ENCODE data around the gene CHCHD6.

CHCHD6 gene

DNA sequence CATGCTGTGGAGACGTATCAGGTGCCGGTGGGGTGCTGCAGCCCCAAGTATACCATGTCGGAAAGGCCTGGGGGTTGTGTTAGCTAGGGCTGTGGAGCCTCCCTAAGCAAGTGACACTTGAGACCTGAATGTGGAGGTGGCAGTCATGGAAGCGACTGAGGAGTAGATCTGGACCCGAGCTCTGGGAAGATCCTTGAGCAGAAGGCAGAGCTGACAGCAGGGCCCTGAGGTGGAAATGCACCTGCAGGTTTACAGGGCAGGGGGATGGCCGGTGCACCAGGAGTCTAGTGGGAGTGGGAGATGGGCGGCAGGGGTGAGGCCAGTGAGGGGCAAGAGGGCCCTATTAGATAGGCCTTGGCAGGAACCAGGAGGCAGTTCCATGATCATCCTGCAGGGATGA is 187.1 kb downstream of the CHCHD6 start:
- DNase-seq (ENCODE audit: low read depth in 3 of 3, low spot score in 1 of 3), result no peak

DNA sequence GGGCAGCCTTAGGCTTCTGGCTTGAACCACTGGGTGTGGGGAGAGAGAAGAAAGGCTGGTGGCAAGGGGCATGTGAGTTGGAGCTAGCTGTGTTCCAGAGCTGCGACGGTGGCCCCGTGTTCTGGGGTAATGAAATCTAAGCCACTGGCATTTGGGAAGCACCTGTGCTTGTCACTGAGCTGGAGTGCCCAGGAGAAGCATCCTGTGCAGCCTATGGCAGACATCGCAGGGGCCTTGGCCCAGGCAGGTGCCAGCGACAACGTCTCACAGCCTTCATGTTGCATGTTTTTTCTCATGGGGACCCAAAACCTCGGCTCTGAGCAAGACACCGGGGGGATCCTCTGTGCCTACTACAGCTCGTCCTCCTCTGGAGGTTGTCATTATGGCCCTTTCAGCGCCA is 187.8 kb downstream of the CHCHD6 start:
- no peak for DNase-seq (ENCODE audit: low read depth in 3 of 3, low spot score in 1 of 3)

DNA sequence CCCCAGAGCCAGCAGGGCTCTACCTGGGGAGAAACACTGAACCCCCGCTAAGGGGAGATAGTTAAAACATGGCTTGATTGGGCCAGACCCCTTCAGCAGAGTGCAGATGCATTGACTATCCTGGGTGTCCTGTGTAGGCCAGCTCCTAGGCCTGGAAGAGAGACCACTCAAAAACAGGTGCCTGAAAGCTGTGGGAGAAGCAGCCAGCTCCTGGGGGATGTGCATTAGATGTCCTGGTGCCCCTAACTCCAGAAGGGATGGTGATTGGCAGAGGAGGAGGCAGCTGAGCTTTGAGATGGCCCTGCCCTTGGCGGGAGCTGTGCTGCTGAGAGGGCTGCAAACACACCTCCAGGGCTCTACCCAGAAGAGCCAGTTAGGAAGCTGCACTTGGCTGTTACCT is 189.6 kb downstream of the CHCHD6 start:
- no peak for DNase-seq (ENCODE audit: low read depth in 3 of 3, low spot score in 1 of 3)

DNA sequence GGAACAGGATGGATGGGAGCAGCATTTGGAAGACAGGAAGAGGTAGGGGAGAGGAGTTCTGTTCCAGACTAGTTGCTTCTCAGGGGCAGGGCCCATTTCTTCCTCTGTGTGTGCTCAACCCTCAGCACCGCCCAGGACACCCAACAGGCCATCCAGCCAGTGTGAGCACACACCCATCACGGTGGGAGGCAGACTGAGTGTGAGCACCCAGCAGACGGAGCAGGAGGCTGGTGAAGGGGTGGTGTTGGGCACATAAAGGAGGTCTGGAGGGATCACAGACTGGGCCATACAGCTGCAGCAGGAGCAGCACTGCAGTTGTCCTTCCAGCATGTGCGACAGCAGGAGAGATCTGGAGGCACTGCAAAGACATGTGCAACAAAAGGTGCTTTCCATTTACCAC is 190.4 kb downstream of the CHCHD6 start:
- DNase-seq (ENCODE audit: low read depth in 3 of 3, low spot score in 1 of 3), result no peak

DNA sequence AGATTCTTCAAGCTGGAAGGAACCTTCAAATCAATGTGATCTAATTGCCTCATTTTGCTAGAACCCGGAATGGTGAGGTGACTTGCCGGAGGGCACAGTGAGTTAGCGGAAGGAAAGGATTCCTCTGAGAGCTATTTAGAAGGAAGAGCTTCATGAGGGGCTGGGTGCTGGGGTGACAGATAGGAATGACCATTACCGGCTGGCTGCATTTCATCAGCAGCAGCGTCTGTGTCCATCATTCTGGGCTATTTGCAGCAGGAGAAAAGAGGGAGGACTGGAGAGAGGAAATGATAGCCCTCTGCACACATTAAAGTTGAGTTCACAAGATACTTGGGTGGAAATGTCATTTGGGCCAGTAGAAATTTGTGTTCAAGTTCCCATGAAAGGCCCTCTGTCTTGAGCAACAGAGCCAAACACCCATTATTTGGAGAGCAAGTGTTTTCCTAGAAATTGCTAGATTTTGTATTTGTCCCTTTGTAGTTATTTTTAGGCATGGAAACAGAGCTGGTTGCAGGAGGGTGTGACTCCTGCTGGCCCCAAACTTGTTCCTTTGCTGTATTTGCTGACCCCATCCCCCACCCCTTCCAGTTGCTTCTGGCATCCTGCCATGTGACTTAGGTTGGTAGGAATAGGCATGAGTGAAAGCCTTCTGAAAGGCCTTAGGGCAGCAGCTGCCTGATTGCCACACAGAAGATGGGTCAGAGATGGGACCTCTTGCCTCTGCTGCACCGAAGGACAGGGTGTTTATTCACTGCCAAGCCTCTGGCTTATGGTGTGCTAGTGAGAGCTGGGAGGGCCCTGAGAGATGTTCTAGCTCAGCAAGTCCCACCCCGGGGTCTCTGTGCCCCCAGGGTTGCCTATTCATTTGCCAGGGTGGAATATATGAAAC is 191.4 kb downstream of the CHCHD6 start:
- no peak for DNase-seq (ENCODE audit: low read depth in 3 of 3, low spot score in 1 of 3)

DNA sequence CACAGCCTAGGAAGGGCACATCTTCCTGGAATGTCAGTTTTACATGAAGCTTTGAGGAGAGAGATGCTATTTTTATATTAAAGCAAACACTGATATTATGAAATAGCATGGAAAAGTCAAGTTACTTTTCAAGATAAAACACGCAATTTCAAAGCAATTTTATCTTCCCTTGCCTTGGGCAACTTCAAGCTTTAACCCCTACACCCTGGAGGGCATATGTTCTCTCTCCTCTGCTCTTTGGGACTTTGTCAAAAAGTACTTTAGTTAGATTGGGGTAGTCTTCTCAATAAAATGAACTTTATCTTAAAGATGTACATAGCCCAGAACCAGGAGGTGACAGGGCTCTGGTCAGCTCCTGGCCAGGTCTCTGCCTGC is 192.0 kb downstream of the CHCHD6 start:
- DNase-seq (ENCODE audit: low read depth in 3 of 3, low spot score in 1 of 3), result no peak

DNA sequence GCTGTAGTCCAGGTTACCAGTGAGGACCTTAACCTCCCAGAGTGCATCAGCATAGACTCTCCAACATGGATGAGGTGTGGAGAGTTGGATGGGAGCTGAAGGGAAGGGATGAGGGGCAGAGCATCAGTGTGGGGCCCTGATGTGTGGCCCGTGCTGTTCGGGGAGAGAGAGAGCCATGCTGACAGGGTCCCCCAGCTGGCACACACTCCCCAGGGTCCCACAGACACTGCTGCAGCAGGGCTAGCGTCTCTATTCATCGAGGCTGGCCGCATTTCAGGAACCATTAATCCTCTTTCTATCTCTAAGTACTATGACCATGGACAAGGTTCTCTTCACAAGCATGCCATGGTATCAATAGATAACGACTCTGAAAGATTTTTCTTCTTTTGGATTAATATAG is 192.9 kb downstream of the CHCHD6 start:
- no peak for DNase-seq (ENCODE audit: low read depth in 3 of 3, low spot score in 1 of 3)

DNA sequence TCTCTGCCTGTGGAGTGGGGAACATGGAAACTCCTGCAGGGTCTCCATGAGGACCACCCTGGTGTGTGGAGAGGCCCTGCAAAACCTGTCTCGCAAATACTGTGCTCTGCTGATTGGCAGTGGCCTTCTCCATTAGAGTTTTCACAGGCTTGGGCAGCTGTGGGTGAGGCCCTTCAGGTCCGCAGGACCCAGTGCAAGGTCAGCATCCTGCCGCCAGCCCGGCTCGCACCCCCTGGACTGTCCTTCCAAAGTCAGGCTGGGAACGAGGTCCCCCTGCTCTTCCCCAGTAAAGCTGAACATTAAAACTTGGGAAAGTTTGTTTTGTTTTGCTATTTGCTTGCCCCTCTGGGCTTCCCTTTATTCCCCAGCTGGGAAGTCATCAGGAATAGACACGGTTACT is 193.9 kb downstream of the CHCHD6 start:
- DNase-seq (ENCODE audit: low read depth in 3 of 3, low spot score in 1 of 3), result no peak

DNA sequence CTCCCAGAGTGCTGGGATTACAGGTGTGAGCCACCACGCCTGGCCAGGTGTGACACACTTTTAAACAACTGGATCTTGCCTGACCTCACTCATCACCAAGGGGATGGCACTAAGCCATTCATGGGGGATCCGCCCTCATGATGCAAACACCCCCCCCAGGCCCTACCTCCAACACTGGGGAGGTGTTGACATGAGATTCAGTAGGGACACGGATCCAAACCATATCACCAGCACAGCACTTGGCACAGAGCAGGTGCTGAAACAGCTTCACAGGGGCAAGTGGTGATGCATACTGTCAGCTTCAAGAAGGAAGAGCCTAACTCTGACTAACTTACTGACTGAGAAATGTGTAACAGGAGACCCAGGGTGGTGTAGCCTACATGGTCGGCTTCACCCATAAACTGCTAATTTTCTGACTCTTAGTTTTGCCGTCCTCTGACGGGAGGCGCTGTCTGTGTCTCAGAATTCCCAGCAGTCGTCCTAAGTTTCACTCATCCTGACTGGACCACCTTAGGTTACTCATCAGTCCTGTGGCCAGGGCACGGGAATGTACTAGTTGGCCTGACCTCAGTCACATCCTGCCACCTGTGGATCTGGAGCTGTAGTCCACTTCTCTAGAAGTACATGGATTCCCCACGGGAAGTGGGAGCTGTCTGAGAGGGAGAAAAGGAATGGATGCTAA is 197.0 kb downstream of the CHCHD6 start:
- no peak for DNase-seq (ENCODE audit: low read depth in 3 of 3, low spot score in 1 of 3)

DNA sequence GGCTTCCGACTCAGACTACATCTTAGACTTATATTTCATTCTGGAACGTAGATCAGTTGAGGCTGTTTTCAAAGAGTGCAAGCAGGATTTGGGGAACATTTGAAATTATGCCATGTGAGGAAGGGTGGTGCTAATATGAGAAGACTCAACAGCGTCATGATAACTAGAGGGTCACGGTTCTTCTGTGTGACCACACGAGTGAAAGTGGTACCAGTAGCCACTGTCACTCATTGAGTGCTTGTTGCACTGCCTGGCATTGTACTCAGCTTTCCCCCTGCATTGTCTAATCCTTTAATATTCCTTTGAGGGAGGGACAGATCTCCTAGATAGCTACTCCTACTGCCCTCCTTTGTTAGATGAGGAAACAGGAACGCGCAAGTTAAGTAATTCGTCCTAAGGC is 197.6 kb downstream of the CHCHD6 start:
- no peak for DNase-seq (ENCODE audit: low read depth in 3 of 3, low spot score in 1 of 3)

DNA sequence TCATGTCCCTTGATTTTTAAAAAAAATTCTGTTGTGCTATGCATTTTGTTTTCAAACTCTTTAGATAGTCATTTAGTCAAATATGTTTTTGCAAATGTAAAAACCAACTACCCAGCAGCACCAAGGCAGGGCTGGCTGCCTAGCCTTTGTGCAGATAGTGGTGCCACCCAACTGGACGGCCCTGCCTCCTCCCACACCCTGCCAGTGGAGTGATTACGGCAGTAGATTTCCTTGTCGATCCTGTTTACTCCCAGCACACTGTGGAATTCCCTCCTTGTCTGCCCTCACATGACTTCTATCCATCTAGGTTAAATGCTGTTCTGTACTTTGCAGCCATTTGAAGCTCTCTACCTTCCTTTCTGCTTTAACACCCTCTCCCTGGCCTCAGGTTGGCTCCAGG is 199.5 kb downstream of the CHCHD6 start:
- DNase-seq (ENCODE audit: low read depth in 3 of 3, low spot score in 1 of 3), result no peak

DNA sequence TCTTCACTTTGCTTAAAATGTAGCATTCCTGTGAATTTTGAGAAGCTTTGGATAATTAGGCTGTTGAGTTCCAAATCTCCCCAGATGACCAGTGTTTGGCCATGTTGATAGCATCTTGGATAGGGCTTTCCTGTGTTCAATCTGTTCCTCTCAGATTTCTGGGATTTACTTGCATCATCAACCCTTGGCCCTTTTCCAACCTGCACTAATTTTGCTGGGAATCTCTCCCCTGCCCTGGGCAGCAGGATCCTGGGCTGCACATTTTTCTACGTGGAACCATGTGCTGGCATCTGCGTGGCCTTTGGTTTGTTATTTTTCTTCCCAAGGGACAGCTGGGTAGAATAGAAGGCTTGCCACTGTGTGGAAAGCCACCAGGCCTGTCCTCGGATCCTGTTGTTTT is 203.5 kb downstream of the CHCHD6 start:
- no peak for DNase-seq (ENCODE audit: low read depth in 3 of 3, low spot score in 1 of 3)

DNA sequence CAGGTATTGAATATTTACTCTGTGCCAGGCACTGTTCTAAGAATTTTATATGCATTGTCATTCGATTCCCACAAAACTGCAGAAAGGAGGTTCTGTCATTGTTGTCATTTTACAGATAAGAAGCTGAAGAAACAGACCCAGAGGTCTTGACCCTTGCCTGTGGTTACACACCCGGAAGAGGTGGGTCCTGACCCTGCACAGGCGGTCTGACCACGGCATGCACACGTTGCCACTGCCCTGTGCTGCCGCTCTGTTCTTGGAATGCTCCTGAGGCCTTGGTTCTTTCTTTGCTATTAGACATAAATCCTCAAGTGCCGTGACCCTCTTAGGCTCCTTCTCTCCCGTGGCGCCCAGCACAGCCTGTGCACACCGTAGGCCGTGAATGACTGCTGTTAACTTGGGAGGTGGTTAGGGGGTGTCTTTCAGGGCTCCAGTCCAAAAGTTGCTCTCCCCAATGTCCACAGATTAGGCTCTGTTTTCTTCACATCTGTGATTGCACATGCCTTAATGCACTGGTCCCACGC is 204.8 kb downstream of the CHCHD6 start:
- no peak for DNase-seq (ENCODE audit: low read depth in 3 of 3, low spot score in 1 of 3)

DNA sequence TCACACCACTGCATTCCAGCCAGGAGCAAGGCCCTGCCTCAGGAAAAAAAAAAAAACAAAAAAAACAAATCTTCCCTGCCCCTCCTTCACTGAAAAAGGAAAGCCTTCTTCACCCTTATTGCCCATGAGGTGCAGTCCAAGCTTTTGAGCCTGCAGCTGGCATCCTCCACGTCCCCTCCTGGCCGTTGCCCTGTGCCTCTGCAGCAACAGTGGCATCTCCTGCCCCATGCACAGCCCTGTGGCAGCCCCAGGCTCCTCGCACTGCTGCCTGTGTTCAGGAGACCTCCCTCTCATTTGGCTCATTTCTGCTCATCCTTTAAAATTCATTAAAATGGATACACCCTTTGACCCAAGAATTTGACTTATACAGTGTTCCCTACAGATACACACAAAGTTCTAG is 206.2 kb downstream of the CHCHD6 start:
- DNase-seq (ENCODE audit: low read depth in 3 of 3, low spot score in 1 of 3), result no peak

DNA sequence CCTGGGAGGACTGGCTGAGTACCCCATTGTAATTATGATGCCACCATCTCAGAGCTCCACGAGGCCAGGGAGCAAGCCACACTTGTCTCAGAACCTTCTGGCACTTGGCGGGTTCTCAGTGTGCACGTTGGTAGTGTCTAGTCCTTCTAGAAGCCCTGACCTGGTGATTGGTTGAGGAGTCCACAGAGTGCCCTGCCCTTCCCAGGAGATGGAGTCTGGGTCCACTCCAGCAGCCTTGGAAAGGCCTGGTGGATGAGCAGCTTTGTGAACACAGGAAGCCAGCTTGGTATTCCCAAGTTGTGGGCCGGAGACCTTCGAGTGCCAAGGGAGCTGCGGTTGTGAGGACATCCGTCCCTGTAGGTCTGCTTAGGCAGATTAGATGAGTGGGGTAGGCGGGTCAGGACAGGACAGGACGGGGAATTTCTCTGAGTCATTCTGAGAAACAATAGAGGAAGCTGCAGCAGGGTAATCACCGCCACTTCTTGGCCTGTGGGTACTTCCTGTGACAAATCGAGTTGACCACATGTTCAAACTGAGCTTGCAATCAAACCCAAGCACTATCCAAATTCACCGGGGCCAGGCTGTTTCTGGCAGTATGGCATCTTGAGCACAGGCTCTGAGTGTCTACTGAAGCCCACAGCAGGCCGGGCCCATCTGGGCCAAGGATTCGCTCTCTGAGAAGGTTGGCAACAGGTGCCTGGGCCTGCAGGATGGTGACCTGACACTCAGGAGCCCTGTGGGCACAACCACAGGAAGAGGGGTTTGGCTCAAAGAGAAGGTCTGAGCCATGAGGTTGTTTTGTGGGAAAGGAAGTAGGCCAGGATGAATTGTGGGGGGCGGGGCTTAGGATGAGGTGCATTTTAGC is 207.4 kb downstream of the CHCHD6 start:
- DNase-seq (ENCODE audit: low read depth in 3 of 3, low spot score in 1 of 3), result peak in 2 of 3 donors; percentile 20 to 21

DNA sequence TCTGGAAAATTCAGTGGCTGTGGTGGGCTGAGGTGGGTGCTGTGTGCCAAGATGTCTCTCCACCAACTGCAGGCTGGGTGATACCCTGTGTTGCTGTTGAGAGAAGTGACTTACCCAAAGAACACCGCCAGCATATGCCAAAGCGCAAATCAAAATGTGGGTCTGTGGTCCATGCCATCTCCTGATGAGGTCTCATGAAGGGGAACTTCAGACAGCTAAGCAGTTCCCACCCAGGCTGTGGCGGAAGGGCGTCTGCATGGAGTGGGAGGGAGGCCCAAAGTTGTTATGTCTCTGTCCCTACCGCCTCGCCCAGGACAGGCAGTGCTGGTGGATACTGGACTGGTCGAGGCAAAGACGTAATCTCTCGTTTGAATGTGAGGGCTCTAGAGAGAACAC is 208.0 kb downstream of the CHCHD6 start:
- DNase-seq (ENCODE audit: low read depth in 3 of 3, low spot score in 1 of 3), result no peak

DNA sequence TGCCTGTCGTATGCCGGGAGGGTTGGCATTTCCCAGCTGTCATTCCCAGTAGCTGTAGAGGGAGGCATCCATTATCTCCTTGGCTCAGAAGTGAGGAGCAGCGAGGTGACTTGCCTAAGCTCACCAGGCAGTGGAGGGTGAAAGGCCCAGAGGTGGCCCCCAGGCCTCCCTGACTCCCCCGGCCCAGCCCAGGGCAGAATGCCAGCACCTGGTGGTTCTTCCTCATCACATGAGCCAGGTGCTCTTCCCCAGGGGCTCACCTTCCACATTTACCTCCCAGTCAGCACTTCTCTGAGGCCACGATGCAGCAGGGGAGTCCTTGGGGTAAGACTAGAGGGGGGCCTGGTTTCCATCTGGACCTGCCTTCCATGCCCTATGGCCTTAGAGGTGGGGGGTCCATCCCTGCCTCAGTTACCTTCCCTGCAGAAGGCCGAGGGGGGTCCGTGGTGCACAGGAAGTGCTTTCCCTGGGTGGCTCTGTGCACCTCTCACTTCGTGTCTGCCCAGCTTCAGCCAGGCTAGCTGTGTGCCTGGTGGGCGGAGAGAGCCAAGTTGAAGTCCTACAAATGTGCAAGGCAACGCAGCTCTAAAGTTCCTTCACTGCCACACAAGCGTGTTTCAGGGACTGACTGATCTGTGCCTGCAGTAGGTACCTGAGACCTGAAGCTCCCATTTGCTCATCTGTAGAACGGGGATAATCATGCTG is 208.6 kb downstream of the CHCHD6 start:
- DNase-seq (ENCODE audit: low read depth in 3 of 3, low spot score in 1 of 3), result no peak

DNA sequence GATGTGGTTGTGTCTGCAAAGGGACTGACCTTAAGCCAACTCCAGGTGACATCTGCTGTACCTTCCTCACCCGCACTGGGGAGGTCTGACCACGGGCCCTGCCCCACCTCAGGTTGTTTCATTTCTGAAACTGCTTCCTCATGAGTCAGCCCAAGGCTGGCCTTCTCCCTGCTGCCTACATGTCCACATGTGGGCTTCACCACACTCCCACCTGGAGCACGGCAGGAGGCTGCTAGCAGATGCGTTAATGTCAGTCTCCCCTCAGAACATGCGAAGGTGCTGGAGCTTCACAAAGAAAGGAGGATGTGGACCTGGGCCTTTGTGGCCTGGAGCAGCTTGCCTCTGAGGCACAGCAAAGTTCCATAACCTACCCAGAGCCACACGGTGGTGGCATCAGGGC is 209.5 kb downstream of the CHCHD6 start:
- DNase-seq (ENCODE audit: low read depth in 3 of 3, low spot score in 1 of 3), result no peak

DNA sequence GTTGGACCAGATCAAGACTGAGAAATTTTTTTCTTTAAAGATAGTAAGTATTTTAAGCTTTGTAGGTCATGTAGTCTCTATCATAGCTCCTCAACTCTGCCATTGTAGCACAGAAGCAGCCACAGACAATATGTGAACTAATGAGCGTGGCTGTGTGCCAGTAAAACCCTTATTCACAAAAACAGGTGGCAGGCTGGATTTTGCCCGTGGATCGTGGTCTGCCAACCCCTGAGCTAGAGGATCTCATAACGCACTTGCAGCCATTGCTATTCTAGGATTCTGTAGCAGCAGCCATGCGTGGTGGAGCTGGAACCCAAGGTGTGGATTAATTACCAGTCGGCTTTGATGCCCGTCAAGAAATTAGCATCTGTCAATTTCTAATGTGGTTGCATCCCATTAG is 210.2 kb downstream of the CHCHD6 start:
- no peak for DNase-seq (ENCODE audit: low read depth in 3 of 3, low spot score in 1 of 3)

DNA sequence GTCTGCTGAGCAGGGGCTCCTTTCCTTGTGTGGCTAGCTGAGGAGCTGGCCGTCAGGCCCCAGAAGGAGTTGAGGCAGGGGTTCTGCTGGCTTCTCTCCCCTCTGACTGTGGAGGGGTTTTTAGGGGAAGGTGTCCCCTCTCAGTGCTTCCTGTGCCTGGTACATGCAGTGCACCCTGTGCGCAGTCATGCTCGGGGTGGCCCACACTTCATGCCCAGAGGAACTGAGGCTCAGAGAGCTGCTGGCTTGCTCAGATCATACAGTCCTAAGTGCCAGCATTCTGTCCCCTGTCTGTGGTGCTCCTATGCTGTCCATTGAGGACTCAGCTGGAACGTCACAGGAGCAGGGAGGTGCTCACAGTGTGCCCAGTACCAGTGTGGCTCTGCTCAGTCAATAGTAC is 211.0 kb downstream of the CHCHD6 start:
- no peak for DNase-seq (ENCODE audit: low read depth in 3 of 3, low spot score in 1 of 3)

DNA sequence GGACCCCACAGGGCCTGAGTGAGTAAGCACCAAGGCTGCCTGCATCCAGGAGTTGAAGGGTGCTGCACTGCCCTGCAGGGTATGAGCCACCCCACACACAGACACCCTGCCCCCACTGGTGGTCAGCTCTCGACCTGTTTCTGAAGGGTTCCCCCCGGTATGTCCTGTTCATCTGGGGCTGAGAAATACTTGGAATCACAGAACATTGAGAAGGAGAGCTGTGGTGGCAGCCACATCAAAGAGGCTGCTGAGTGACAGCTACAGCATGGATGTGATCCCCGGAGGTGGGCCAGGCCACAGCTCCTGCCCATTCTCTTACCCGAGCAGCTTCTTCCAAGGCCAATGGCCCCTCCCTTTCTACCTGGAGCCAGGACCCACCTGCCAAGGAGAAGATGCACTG is 212.5 kb downstream of the CHCHD6 start:
- DNase-seq (ENCODE audit: low read depth in 3 of 3, low spot score in 1 of 3), result no peak

Measured in stimulated activated CD4-positive, alpha-beta T cell treated with anti-CD3 and anti-CD28 coated beads, TNF-alpha, amount 100 ng/mL, for 1 hour (primary cell).